Endothelial cell (in vitro differentiated cells): ENCODE data around the gene CRTC3. TPM values are rescaled to one million over a fixed set of nuclear protein-coding genes. Genes with fewer than 3 reads are reported as not detected.

Experiments
- DNase-seq: peaks from one replicate; pipeline ENCODE4 v3.0.0; 2021; ENCODE audit warnings: low spot score
- H3K27ac Mint-ChIP-seq: one replicate; pipeline ENCODE4 v1.8.0; 2021; ENCODE audit warnings: mixed read lengths, inconsistent platforms; ENCODE audit not compliant: unreplicated experiment
- H3K27me3 Mint-ChIP-seq: one replicate; pipeline ENCODE4 v1.8.0; 2021; ENCODE audit warnings: mild to moderate bottlenecking, moderate library complexity, mixed read lengths, inconsistent platforms; ENCODE audit not compliant: unreplicated experiment
- H3K36me3 Mint-ChIP-seq: one replicate; pipeline ENCODE4 v1.8.0; 2021; ENCODE audit warnings: mild to moderate bottlenecking, low read depth, mixed read lengths, inconsistent platforms; ENCODE audit not compliant: unreplicated experiment
- H3K4me1 Mint-ChIP-seq: one replicate; pipeline ENCODE4 v1.8.0; 2021; ENCODE audit warnings: mild to moderate bottlenecking, mixed read lengths, inconsistent platforms; ENCODE audit not compliant: unreplicated experiment
- H3K4me3 Mint-ChIP-seq: one replicate; pipeline ENCODE4 v1.8.0; 2021; ENCODE audit warnings: mild to moderate bottlenecking, mixed read lengths, inconsistent platforms; ENCODE audit not compliant: unreplicated experiment
- H3K9me3 Mint-ChIP-seq: one replicate; pipeline ENCODE4 v1.8.0; 2021; ENCODE audit warnings: mixed read lengths, inconsistent platforms; ENCODE audit not compliant: unreplicated experiment
- CTCF ChIP-seq: fragments of 200-600 bp; sonication (generic); IDR thresholded peaks from one replicate; pipeline ENCODE4 v1.5.0; 2021; ENCODE audit warnings: antibody characterized with exemption; ENCODE audit not compliant: unreplicated experiment
- total RNA-seq: library from RNA; stranded (reverse); fragmentation: NEBNext Ultra II Directional; extraction: Animal tissue kit (Norgen Biotek cat#: 25700); gene quantifications from one replicate; pipeline ENCODE4 v1.2.1, GENCODE V29; 2021; ENCODE audit not compliant: unreplicated experiment

Gene CRTC3
- total RNA-seq, 1 donor from 2014 or later = 27.1 TPM

- no peak for TF ChIP-seq CTCF
- DNase-seq = no peak
- Mint-ChIP-seq H3K36me3 (peaks cover 40% of the 10 kb centered on the region), H3K9me3 (no peaks in the 10 kb centered on the region), H3K4me3 (no peak overlapping the region), H3K4me1 (no peaks in the 10 kb centered on the region), H3K27me3 (peaks cover 1% of the 10 kb centered on the region), H3K27ac (no peak overlapping the region)
Observed at GRCh38 chr15:90483637-90484036, 46.1 kb upstream of the CRTC3 start.

- DNase-seq = no peak
- Mint-ChIP-seq H3K27ac (no peak overlapping the region), H3K36me3 (peaks cover 52% of the 10 kb centered on the region), H3K27me3 (peaks cover 1% of the 10 kb centered on the region), H3K9me3 (no peaks in the 10 kb centered on the region), H3K4me1 (no peaks in the 10 kb centered on the region), H3K4me3 (no peak overlapping the region)
- TF ChIP-seq CTCF = no peak
Observed at GRCh38 chr15:90487186-90487585, 42.5 kb upstream of the CRTC3 start.

GRCh38 chr15:90489514-90489913 lies 40.2 kb upstream of the CRTC3 start:
- Mint-ChIP-seq H3K27ac (no peak overlapping the region), H3K9me3 (no peaks in the 10 kb centered on the region), H3K27me3 (peaks cover 3% of the 10 kb centered on the region), H3K4me3 (no peak overlapping the region), H3K4me1 (no peaks in the 10 kb centered on the region), H3K36me3 (peaks cover 44% of the 10 kb centered on the region)
- TF ChIP-seq CTCF = no peak
- DNase-seq = no peak

DNA sequence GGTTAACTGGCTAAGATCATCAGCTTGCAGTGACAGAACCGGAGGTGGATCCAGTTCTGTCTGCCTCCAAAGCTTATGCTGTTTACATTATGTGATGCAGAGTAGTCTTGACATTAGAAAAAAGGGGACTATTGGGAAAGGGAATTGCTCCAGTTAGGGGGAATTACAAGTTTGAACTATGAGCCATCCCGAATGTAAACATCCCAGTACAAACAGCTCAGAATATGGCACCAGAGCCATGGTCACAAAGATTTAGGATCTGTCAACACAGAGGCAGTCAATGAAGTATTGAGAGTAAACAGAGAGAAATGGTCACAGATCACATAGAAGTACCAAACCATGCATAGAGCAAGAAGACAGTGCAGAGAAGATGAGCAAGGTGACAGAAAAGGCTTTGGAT lies 39.8 kb upstream of the CRTC3 start:
- no peaks in the 10 kb centered on the region for H3K9me3 Mint-ChIP-seq
- peaks cover 3% of the 10 kb centered on the region for H3K27me3 Mint-ChIP-seq
- DNase-seq = no peak
- no peak overlapping the region for H3K27ac Mint-ChIP-seq
- H3K4me1 Mint-ChIP-seq = no peaks in the 10 kb centered on the region
- no peak overlapping the region for H3K4me3 Mint-ChIP-seq
- H3K36me3 Mint-ChIP-seq = peaks cover 44% of the 10 kb centered on the region
- no peak for TF ChIP-seq CTCF

DNA sequence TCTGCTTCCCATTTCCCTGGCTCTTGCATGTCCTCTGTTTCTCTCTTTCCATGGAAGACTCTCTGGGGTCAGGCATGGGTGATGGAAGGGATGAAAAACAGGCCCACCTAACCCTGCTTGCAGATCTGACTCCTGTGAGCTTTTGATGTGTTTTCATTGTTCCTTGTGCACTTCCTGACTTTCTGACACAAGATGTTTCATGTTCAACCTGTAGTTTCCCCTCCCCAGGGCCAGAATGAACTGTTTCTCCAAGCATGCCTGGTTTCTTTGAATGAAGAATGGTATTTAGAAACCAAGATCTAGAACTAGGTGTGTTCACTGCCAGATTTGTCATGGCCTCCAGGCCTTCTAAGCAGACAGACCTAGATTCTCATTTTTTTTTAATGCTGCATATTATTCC lies 36.1 kb upstream of the CRTC3 start:
- H3K9me3 Mint-ChIP-seq = no peaks in the 10 kb centered on the region
- H3K36me3 Mint-ChIP-seq = peaks cover 27% of the 10 kb centered on the region
- peaks cover 3% of the 10 kb centered on the region for H3K27me3 Mint-ChIP-seq
- TF ChIP-seq CTCF = no peak
- H3K4me1 Mint-ChIP-seq = peaks cover 3% of the 10 kb centered on the region
- no peak overlapping the region for H3K27ac Mint-ChIP-seq
- no peak overlapping the region for H3K4me3 Mint-ChIP-seq
- no peak for DNase-seq
